Stomach (tissue), 9 donors: ENCODE measurements around the gene MAP3K12. TPM values are rescaled to one million over a fixed set of nuclear protein-coding genes. Genes with fewer than 3 reads are reported as not detected.

Source experiments
- DNase-seq, 2 donors: peaks; one replicate each; pipeline versions ENCODE4 v3.0.0 to v3.0.0-alpha.2; 2013 to 2019
- H3K27ac ChIP-seq, 5 donors: fragments of 200-600 bp in 4 of 5; sonication (generic) in 4 of 5; one replicate each; pipeline ENCODE4 v1.5.1; 2013 to 2019; ENCODE audit warnings: mild to moderate bottlenecking in 1 of 5, moderate library complexity in 1 of 5
- H3K27me3 ChIP-seq, 3 donors: fragments of 200-600 bp; sonication (generic); one replicate each; pipeline ENCODE4 v1.5.1; 2017 to 2019; ENCODE audit warnings: mixed run types in 1 of 3
- H3K36me3 ChIP-seq, 4 donors: fragments of 200-600 bp; sonication (generic); 1 replicate in 3 of 4; 2 replicates in 1 of 4; pipeline ENCODE4 v1.5.1; 2016 to 2019
- H3K4me1 ChIP-seq, 4 donors: fragments of 200-600 bp; sonication (generic); one replicate each; pipeline ENCODE4 v1.5.1; 2016 to 2019
- H3K4me3 ChIP-seq, 4 donors: fragments of 200-600 bp; sonication (generic) in 3 of 4; one replicate each; pipeline ENCODE4 v1.5.1; 2016 to 2019; ENCODE audit warnings: mild to moderate bottlenecking in 1 of 4
- H3K9me3 ChIP-seq, 4 donors: fragments of 200-600 bp; sonication (generic); one replicate each; pipeline ENCODE4 v1.5.1; 2016 to 2019
- EP300 ChIP-seq: sonication (generic); formaldehyde crosslinking; IDR thresholded peaks from one replicate; pipeline ENCODE4 v1.6.1; 2017; ENCODE audit warnings: antibody characterized with exemption
- POLR2A ChIP-seq, 4 donors: fragments of 450-650 bp; IDR thresholded peaks; one replicate each; pipeline ENCODE4 v1.6.1; 2016; ENCODE audit warnings: antibody characterized with exemption in 4 of 4, control low read depth in 2 of 4, mild to moderate bottlenecking in 1 of 4, moderate library complexity in 1 of 4
- POLR2AphosphoS5 ChIP-seq, 3 donors: sonication (generic); formaldehyde crosslinking; IDR thresholded peaks; one replicate each; pipeline ENCODE4 v1.6.1; 2016; ENCODE audit warnings: antibody characterized with exemption in 3 of 3
- WGBS, 5 donors: extraction: QIAGEN DNeasy Blood & Tissue Kit in 3 of 5; methylation state at CpG; one replicate each; pipeline versions ENCODE4 v1.1.5 to v1.1.7; 2013 to 2018; 5-methylcytosine and 5-hydroxymethylcytosine counted together
- intact Hi-C: fragments of 100-400 bp; cut with DNase I; formaldehyde crosslinking; loops from one replicate; pipeline ENCODE4 v1.15.1; 2023; ENCODE audit warnings: low total_unique reads
- polyA plus RNA-seq, 3 donors: library from polyadenylated mRNA; stranded (reverse); fragments of 200-250 nt; gene quantifications; one replicate each; pipeline ENCODE4 v1.2.3, GENCODE V29; 2013
- total RNA-seq, 5 donors: library from RNA; depleted of rRNA; stranded (reverse); fragments of >200 nt; gene quantifications; one replicate each; pipeline versions ENCODE4 v1.1.0 to v1.2.3, GENCODE V29; 2014 to 2016
- TF ChIP-seq, protein P1 (sequence below), 7 experiments: fragments of 450-650 bp in 4 of 7; fragments of 200-600 bp in 3 of 7; sonication (generic) in 3 of 7; IDR thresholded peaks; one replicate each; pipeline ENCODE4 v1.5.1; 2016 to 2019; ENCODE audit warnings: antibody characterized with exemption in 7 of 7, control low read depth in 2 of 7, mild to moderate bottlenecking in 1 of 7
- donor health status: healthy with polysubstance abuse.
- donor health status: Bipolar disorder and iron deficiency.
- donor health status: healthy.

Gene MAP3K12
- total and polyA plus RNA-seq, 8 donors: 5.4 to 279 (median 13.4) TPM

DNA sequence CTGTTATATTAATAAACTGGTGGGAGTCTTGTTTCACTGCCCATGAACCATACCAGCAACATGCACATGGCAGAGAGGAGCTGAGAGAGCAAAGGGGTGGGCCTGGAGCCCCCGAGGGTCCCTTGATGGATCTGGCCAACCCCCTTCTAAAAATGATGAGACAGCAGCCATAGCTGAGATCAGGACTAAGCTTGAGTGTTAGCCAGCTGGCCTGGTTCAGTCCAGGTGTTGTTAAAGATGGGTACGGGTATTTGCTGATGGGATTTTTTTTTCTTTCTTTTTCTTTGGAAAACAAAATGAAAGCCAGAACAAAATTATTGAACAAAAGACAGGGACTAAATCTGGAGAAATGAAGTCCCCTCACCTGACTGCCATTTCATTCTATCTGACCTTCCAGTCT lies 31.4 kb downstream of the MAP3K12 start:
- no peaks in the 10 kb centered on the region for H3K27me3 ChIP-seq
- no peak overlapping the region for H3K27ac ChIP-seq
- no peak for TF ChIP-seq POLR2AphosphoS5 (IDR thresholded peaks at IDR 0.05)
- TF ChIP-seq, protein P1, sequence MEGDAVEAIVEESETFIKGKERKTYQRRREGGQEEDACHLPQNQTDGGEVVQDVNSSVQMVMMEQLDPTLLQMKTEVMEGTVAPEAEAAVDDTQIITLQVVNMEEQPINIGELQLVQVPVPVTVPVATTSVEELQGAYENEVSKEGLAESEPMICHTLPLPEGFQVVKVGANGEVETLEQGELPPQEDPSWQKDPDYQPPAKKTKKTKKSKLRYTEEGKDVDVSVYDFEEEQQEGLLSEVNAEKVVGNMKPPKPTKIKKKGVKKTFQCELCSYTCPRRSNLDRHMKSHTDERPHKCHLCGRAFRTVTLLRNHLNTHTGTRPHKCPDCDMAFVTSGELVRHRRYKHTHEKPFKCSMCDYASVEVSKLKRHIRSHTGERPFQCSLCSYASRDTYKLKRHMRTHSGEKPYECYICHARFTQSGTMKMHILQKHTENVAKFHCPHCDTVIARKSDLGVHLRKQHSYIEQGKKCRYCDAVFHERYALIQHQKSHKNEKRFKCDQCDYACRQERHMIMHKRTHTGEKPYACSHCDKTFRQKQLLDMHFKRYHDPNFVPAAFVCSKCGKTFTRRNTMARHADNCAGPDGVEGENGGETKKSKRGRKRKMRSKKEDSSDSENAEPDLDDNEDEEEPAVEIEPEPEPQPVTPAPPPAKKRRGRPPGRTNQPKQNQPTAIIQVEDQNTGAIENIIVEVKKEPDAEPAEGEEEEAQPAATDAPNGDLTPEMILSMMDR (IDR thresholded peaks at IDR 0.05): no peak
- TF ChIP-seq EP300: no peak
- no peak for TF ChIP-seq POLR2A (IDR thresholded peaks at IDR 0.05)
- peaks cover 99 to 100% (median 100%) of the 10 kb centered on the region in 4 donors for H3K36me3 ChIP-seq
- intact Hi-C loops: loop anchor here (10.0 kb wide), 1 partner anchor 47 kb away; no protein-coding TSS in a partner anchor
- no peaks in the 10 kb centered on the region for H3K9me3 ChIP-seq
- H3K4me1 ChIP-seq: peaks cover 0 to 74% (median 35%) of the 10 kb centered on the region in 4 donors
- WGBS, 5 donors: 69 to 85% (median 79%) methylated on average over 2 of the region's 2 CpGs
- DNase-seq: no peak
- H3K4me3 ChIP-seq: no peak overlapping the region

DNA sequence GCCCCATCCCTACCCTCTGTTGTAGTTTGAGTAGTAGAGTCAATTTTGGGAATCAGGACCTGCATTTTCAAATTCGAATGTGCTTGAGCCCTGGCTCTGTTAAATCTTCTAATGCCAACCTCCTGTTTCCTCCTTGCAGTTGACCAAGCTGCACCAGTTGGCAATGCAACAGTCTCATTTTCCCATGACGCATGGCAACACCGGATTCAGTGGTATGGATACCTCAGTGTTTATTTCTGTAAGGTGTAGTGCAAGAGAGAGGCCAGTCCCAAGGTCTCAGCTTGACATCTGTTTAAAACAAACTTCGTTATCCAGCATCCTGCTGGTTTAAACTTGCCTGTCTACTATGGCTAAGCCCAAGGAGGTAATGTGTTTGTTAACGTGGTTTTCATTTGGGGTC lies 32.2 kb downstream of the MAP3K12 start:
- intact Hi-C loops: loop anchor here (10.0 kb wide), 1 partner anchor 48 kb away; no protein-coding TSS in a partner anchor
- TF ChIP-seq POLR2A (IDR thresholded peaks at IDR 0.05) (no peak), EP300 (no peak), POLR2AphosphoS5 (IDR thresholded peaks at IDR 0.05) (no peak)
- TF ChIP-seq, protein P1 (IDR thresholded peaks at IDR 0.05): no peak
- DNase-seq: no peak
- WGBS, 5 donors: 47 to 64% (median 52%) methylated on average over 5 of the region's 5 CpGs
- Histone ChIP-seq H3K36me3 (peaks cover 99 to 100% (median 100%) of the 10 kb centered on the region in 4 donors), H3K4me1 (peaks cover 0 to 74% (median 35%) of the 10 kb centered on the region in 4 donors), H3K9me3 (no peaks in the 10 kb centered on the region), H3K27me3 (no peaks in the 10 kb centered on the region), H3K27ac (no peak overlapping the region), H3K4me3 (no peak overlapping the region)

DNA sequence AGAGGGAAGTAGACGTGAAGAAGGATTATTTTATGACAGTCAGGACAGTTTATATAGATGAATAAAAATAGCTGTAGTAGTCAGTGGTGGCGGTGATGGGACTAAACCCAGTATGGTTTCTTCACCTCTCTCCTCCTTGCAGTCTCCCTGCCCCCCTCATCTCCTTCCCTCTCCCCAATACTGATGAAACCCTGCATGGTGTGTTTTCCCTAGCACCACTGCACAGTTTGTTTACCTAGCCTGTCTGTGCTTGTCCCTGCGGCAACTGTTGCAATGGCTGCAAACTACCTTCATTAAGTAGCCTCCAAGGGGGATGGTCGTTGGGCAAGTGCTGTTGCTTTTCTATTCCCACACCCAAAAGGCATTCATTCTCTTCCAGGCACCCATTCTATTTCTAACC lies 32.6 kb downstream of the MAP3K12 start:
- H3K4me1 ChIP-seq: peaks cover 3 to 74% (median 34%) of the 10 kb centered on the region in 4 donors
- 55 to 75% (median 64%) methylated on average over 4 of the region's 4 CpGs for whole genome bisulfite sequencing, 5 donors
- TF ChIP-seq, protein P1 (IDR thresholded peaks at IDR 0.05): no peak
- TF ChIP-seq POLR2A (IDR thresholded peaks at IDR 0.05): no peak
- no peak for TF ChIP-seq EP300
- TF ChIP-seq POLR2AphosphoS5 (IDR thresholded peaks at IDR 0.05): no peak
- DNase-seq: no peak
- H3K27me3 ChIP-seq: no peaks in the 10 kb centered on the region
- peak overlapping the region in 1 of 5 donors; percentile 5 for H3K27ac ChIP-seq
- no peak overlapping the region for H3K4me3 ChIP-seq
- intact Hi-C loops: loop anchor here (10.0 kb wide), 1 partner anchor 48 kb away; no protein-coding TSS in a partner anchor
- H3K9me3 ChIP-seq: no peaks in the 10 kb centered on the region
- peaks cover 99 to 100% (median 100%) of the 10 kb centered on the region in 4 donors for H3K36me3 ChIP-seq

DNA sequence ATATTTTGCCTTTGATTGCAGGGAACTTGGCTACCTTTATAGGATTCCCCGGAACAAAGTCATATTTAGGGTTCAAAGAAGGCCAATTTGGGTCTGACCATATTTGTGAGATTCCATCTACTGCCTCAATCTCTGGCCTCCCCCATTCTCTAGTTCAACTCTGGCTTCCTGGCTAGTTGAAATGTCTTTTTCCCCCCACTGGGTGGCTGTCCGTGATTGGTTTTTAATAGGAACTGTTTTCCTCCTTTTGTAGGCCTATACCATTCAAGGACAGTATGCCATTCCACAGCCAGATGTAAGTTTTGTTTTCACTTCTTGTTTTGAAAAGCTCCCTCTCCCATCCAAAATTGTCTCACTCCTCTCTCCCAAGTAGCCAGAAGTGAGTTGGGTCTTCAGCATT lies 33.6 kb downstream of the MAP3K12 start:
- peaks cover 100% of the 10 kb centered on the region in 4 donors for H3K36me3 ChIP-seq
- peaks cover 12 to 74% (median 41%) of the 10 kb centered on the region in 4 donors for H3K4me1 ChIP-seq
- H3K27me3 ChIP-seq: no peaks in the 10 kb centered on the region
- TF ChIP-seq POLR2AphosphoS5 (IDR thresholded peaks at IDR 0.05) (no peak), POLR2A (IDR thresholded peaks at IDR 0.05) (no peak), EP300 (no peak)
- TF ChIP-seq, protein P1 (IDR thresholded peaks at IDR 0.05): no peak
- no peak for DNase-seq
- 35 to 54% (median 43%) methylated on average over 2 of the region's 2 CpGs for WGBS, 5 donors
- no peak overlapping the region for H3K27ac ChIP-seq
- intact Hi-C loops: loop anchor here (10.0 kb wide), 1 partner anchor 49 kb away; no protein-coding TSS in a partner anchor
- no peak overlapping the region for H3K4me3 ChIP-seq
- H3K9me3 ChIP-seq: no peaks in the 10 kb centered on the region
